OCI-M1 (cell line): ENCODE data around the gene ELFN2.
A peak's percentile ranks its signal among the peaks of the same experiment; 100 is the strongest.
"Not testable (repeated sequence)": the region's sequence is repeated elsewhere in the genome, so short reads cannot be mapped to it uniquely, and the experiment has no call there.

Experiments
- DNase-seq: peaks from one replicate; lab custom pipeline; 2025; lab: John Stamatoyannopoulos, UW

ELFN2 gene, protein sequence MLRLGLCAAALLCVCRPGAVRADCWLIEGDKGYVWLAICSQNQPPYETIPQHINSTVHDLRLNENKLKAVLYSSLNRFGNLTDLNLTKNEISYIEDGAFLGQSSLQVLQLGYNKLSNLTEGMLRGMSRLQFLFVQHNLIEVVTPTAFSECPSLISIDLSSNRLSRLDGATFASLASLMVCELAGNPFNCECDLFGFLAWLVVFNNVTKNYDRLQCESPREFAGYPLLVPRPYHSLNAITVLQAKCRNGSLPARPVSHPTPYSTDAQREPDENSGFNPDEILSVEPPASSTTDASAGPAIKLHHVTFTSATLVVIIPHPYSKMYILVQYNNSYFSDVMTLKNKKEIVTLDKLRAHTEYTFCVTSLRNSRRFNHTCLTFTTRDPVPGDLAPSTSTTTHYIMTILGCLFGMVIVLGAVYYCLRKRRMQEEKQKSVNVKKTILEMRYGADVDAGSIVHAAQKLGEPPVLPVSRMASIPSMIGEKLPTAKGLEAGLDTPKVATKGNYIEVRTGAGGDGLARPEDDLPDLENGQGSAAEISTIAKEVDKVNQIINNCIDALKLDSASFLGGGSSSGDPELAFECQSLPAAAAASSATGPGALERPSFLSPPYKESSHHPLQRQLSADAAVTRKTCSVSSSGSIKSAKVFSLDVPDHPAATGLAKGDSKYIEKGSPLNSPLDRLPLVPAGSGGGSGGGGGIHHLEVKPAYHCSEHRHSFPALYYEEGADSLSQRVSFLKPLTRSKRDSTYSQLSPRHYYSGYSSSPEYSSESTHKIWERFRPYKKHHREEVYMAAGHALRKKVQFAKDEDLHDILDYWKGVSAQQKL

DNA sequence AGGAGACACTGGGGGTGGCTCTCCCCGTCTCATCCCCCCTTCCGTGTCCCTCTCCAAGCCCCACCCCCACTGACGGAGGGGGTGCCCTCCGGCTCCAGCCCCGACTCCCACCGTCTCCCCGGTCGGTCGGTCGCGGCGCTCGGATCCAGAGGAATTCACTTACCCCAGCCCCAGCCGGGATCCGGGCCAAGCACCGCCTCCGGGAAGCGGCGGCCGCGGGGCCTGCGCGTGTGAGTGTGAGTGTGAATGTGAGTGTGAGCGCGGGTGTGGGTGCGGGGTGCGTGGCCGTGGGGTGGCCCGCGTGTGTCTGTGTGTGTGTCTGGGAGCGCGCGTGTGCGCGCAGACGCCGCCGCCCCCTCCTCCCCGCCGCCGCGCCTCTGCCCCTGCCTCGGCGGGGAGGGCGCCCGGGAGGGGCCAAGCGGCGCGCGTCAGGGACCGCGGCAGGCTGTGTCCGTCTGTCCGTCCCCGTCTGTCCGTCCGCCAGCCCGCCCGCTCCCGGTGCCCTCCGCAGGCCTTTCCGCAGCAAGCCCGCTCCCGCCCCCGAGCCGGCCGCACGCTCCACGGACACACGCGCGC, at the start of gene ELFN2:
ELFN2 (minus strand) TSS at position 345 of the 576 bp plus-strand sequence. CDS start 51,945 bp downstream, outside the sequence.
- no peak for DNase-seq

DNA sequence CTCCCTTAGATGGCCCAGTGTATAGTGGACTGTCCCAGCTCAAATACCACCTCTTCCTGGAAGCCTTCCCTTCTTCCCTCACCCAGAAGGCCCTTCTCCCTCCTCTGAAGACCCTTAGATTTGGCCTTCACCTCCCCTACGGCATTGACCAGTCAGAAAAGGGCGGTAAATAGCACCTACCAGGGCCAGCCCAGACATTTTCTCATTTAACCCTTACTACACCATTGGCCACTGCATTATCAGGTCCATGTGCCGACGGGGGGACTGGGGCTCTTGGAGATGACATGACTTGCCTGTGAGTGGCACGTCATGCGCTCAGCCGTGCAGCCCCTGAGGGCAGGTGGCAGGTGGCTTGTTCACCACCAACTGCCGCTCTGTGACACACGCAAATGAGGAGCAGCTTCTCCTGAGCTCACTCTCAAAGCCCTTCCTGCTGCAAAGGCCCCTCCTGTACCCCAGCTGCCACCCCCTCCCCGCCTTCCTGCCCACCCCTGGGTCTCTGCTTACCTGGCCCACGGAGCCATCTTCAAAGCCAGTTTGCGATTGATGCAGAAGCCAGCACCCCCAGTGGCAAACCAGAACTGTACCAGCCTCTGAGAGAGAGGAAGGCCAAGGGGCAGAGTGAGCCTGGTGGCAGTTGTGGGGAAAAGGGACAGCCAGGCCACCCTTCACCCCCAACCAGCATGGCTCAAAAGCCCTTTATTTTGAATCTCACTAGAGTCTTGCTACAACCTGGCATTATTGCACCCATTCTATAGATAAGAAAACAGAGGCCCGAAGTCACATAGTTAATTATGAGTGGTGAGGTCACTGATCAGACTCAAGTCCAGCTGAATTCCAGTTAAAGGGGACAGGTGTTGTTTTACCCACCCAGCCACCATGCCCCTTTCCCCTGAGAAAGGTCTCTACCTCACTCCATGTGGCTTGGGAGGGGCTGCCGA, 49.4 kb upstream of the ELFN2 start:
- no peak for DNase-seq

DNA sequence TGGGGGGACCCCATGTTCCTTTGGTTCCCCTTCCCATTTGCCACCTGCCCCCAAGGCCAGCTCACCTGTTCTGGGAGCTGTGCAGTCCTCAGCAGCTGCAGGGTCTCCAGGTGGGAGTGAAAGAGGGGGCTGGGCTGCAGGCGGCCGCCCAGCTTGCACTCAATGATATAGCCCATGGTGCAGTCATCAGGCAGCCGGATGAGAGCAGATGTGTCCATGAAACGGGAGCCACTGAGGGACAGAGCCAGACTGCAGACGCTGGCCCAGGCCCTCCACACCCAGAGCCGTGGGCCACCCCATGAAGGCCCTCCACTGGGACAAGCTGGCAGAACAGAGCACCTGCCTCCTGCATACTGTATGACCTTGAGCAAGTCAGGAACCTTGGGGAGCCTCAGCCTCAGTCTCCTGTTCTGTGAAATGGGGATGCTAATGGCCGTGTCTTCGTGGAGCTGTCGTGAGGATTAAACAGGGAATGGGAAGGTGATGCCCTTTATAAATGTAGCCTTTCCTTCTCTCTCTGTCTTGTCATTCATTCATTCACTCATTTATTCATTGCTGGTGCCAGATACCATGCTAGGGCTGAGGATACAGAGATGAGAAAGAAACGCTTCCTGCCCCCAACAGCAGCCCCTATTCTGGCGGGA, 47.3 kb upstream of the ELFN2 start:
- DNase-seq: no peak

DNA sequence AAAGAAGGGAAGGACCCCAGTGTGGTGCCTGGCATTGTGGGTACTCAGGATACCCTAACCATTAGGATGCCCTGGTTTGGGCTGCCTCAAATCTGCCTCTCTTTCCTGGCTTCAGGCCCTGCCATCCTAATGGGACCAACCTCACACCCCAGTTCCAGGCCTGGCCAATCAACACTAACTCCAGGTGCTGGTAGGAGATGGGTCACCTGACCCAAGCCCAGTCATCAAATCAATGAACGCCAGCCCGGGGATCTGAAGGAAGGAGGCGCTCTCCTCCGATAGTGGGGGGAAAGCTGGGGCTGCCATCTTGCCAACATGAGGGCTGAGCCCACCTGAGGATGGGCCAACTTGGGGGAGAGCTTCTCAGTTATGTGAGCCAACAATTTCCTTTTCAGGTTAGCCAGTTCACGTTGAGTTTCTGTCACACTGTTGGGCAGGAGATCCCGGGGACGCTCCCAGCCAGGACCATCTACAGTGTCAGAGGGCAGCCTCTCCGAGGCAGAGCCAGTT, 46.2 kb upstream of the ELFN2 start:
- DNase-seq: no peak

DNA sequence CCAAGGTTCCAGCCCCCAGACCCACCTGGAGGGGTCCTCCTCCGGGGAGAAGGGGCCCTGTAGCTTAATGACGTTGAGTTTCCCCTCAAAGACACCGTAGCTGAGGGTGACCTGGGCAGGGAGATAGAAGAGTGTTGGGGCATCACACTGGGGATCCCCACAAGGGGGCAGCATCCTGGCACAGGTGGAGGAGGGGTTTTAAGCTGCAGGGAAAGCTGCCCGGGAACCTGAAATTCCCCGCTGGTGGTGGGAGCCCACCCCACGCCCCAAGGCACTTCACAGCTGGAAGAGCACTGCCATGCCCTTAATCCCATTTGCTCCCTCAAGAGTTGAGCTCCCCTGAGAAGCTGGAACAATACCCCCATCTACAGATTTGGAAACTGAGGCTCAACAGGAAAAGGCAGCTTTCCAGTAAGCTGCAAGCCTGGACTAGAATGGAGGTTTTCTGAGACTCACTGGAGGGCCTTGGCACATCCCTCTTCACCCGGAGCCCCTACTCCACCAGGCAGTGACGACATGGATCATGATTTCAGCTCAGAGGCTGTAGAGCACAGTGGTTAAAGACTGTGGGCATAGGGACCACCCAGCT, 45.2 kb upstream of the ELFN2 start:
- DNase-seq: peak; percentile 26

DNA sequence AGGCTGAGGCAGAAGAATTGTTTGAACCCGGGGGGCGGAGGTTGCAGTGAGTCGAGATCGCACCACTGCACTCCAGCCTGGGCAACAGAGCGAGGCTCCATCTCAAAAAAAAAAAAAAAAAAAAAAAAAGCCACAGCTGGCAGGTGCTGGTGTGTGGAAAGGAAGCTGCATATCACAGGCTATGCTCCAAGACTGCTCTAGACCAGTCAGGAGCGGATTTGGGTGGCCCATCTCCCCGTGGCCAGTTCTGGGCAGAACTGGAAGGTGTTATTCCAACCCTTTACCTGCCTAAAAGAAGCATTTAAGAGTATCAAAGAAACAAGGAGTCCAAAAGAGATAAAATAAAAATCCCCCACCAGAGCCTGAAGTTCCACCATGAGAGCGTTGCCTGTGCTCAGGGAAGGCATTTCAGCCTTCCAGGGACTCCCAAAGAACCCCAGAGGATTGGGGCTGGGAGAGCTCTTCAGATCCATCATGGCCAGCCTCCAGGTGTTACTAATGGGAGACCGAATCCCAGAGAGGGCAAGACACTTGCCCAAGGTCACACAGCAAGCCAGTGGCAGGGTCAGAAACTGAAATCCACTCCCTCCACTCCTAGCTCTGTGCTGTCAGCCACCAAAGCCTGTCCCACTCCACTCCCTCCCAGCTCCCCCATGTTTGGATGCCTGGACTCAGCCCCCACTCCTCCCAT, 44.6 kb upstream of the ELFN2 start:
- no peak for DNase-seq

DNA sequence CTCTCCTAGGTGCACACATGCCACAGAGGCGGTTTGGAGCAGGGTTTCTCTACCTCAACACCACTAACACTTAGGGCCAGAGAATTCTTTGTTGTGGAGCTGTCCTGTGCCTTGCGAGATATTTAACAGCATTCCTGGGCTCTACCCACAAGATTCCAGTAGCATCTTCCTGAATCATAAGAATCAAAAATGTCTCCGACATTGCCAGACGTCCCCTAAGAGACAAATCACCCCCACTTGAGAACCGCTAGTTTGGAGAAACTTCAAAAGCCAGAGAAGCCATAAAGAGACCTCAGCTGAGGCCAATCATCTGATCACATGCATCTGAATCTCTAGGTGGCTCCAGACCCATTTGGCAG, 42.8 kb upstream of the ELFN2 start:
- no peak for DNase-seq

DNA sequence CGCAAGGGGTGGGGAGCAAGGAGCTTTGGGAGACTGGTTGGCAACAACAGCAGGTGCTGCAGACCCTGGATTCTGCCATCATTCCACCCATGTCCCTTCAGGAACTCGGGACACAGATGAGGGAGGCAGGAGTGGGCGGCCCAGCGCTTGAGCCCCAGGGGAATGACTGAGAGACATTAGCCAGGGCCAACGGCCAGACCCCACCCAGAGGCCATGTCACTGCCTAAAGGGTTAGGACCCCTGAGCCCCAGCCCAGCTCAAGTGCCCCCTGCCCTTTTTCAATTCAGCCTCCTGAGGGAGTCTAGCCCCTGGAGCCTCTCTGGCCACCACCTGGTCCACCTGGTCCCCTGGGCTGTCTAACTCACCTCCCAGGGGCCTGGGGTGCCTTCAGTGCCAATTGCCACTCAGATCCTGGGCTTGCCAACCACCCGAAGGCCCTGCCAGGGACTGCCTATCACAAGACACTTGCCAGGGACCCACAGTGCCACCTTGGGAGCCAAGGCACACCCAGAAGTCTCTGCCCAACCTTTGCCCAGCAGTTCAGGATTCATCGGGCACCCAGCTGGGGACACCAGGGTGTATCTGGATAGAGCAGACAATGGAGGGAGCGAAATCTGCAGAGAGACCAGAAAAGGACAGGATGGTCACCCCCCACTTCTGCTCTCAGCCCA, 42.3 kb upstream of the ELFN2 start:
- DNase-seq: no peak

DNA sequence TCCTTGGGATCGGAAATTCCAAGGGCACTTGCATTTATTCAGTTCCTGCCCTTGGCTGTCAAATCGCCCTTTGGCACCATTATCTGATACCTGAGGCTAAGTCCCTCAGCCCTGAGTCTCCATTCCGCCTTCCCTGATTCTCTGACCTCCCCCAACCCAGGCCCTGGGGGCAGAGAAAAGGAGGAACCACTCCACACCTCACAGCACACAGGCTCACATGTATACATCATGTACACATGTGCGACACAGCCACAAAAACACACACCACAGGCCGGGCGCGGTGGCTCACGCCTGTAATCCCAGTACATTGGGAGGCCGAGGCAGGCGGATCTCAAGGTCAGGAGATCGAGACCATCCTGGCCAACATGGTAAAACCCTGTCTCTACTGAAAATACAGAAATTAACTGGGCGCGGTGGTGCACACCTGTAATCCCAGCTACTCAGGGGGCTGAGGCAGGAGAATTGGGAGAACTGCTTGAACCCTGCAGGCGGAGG, 41.0 kb upstream of the ELFN2 start:
- DNase-seq: not testable (repeated sequence)

DNA sequence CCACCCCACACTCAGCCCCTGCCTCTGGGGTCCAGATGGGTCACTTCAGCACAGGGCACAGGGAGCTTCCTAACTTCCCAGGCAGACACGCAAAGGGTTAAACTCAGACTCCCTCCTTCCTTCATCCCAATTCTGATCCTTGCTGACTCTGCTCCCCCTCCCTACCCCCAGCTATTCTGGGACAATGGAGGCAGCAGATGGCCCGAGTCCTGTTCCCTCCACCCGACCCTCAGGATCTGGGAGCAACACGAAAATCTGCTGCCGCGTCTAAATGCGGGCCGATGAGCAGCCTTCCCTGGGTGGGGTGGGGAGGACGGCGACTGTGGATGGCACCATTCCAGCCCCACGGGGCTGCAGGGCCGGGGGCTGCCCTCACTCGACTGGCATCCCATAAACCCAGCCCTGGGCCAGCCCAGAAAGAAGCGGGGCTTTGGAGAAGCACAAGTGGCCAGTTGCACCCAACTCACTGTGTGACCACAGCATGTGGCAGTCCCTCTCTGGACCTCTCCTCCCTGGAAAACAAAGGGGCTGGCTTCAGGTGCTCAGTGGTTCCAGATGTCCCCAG, 40.2 kb upstream of the ELFN2 start:
- no peak for DNase-seq

DNA sequence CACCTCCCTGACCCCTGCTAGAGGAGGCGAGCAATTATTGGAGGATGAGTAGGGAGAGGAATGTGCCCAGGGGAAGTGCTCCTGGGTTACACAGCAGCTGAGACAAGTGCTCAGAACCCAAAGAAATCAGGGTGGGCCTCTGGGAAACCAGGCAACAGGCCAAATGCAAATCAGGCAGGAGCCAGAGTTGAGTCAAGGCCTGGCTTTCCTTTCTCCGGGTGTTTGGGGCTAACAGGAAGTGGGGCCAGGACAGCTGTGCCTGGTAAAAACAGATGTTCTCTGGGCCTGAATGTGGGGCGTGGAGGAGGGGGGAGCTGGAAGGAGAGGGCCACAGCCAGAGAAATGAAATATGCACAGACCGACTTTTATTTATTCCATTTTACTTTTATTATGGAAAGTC, 36.9 kb upstream of the ELFN2 start:
- no peak for DNase-seq

DNA sequence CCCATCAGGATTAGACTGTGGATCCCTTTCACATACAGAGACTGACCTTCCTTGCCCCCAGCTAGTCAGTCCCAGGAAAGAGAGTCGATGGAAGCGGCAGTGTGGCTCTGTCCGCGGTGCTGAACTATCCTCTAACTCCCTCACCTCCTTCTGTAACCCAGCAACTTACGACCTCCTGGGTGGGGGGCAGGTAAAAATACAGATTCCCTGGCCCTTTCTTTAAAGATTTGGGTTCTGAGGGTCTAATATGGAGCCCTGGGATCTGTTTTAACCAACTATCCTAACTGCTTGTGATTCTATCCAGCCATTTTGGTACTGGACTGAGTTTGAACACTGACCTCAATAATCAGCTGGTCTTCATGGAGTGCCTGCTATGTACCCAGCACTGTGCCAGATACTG, 35.7 kb upstream of the ELFN2 start:
- DNase-seq: peak; percentile 41

DNA sequence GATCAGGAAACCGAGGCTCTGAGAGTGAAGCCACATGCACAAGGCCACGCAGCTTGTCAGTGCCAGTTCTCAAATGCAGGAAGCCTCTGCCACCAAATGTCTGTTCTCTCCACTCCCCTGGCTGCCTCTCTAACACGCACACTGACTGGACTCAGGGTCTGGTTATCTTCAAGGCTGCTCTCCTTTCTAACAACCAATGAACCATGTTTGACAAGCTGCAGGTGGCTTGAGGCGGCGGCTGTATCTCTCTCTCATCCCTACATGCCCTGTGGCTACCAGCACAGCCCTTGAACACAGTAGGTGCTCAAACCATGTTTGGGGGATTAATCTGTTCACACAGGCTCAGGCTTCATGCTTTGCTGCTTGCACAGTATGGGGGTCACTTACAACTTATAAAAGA, 35.2 kb upstream of the ELFN2 start:
- DNase-seq: no peak

DNA sequence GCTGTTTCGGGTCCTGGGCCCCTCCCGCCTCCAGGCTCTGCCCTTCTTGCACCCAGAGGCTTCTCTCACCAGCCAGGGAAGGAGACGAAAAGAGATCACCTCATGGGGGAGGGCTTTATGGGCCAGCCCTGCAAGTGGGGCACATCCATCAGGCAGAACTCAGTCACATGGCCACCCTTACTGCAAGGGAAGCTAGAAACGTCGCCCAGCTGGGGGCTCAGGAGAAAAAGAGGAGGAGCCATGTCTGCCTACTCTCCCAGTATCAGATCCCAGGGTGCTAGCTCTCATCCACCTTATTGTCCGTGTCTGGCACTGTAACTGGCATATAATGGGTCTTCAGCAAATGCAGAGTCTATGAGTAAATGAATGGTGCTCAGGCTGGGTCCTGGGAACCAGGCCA, 34.7 kb upstream of the ELFN2 start:
- no peak for DNase-seq

DNA sequence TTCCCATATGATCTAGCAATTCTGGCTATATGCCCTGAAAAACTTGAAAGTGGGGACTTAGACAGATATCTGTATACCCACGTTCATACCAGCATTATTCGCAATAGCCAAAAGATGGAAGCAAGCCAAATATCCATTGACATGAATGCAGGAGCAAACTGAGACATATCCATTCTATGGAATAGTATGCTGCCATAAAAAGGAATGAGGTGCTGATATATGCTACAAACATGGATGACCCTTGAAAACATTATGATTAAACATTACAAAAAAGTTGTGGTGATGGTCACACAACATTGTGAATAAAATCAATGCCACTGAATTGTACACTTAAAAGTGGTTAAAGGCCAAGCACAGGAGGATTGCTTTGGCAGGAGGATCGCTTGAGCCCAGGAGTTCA, 33.4 kb upstream of the ELFN2 start:
- DNase-seq: no peak

DNA sequence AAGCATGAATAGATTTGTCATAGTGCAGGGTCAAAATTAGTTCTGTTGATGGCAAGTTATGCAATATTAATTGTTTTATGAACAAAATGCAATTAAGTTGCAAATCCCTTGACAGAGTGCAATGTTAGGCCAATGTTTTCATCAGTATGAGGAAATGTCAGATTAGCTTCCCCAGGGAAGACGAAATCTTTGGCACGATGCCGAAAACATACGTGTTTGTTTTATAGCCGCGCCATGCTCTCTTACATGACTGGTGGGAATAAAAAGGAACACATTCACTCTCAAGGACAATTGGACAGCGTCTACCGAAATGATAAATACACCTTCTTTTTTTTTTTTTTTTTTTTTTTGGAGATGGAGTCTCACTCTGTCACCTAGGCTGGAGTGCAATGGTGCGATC, 31.9 kb upstream of the ELFN2 start:
- DNase-seq: no peak

DNA sequence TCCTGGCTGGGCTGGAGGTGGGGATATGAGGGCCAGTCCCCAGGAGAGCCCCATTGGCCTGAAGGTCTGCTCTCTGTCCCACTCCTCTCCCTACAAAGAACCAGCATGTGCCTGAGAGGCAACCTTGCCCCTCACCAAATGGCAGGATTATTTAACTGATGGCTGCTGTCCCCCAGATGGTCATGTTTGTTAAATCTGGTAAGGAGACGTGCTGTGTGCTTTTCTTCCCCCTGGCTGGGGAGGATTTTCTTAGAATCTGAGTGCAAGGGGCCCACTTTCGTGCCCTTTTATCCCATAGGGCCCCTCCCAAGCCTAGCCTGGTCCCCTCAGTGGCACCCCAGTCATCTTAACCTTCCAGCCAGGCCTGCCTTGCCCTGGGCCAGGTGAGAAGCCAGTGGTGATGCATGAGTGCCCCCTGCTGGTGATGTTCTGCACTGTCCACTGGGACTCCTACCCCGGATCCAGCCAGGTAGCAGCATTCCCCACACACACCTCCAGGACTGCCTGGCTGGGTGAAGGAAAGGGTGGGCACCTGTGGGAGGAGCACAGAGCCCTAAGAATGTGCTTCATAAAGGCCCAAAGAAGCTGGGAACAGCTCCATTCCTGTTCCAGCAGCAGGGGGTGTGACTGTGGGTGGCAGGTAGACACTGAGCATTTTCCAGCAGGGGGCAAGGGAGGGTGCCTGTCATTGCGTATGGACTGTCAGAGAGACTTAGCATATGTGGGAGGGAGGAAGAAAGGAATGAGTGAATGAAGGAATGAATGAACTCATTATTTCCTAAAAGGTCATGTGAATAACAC, 30.0 kb upstream of the ELFN2 start:
- peak; percentile 76 for DNase-seq

DNA sequence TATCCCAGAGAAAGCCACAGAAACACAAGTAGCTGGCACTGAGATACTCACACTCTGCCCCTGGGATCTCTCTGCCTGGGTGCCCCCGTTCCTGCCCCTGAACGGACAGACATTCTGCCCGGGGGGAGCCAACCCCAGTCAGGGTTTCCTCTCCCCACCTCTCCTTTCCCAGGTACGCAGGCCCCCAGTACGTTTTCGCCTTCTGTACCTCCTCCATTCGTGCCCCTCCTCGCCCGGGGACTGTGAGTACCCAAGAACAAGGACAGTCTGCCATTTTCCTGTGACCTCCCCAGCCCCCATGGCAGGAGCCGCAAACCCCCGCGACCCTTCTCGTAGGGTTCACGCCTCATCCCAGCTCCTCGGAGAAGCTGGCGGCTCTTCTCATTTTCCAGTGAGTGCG, 29.1 kb upstream of the ELFN2 start:
- no peak for DNase-seq
